H1 (cell line): ENCODE measurements around the gene ITGB1BP1. TPM values are rescaled to one million over a fixed set of nuclear protein-coding genes. Genes with fewer than 3 reads are reported as not detected.

ENCODE experiments used
- CTCF ChIA-PET: fragments of 300-600 bp; sonication (Branson Sonifier 250); formaldehyde crosslinking; loops from one replicate; lab custom pipeline; 2021; ENCODE audit not compliant: partially characterized antibody; lab: Charles Lee
- POLR2A ChIA-PET: fragments of 300-600 bp; sonication (Branson Sonifier 250); formaldehyde crosslinking; loops from one replicate; lab custom pipeline; 2021; ENCODE audit warnings: inconsistent platforms; ENCODE audit not compliant: partially characterized antibody; lab: Charles Lee
- DNase-seq, 2 experiments: peaks; one replicate each; pipeline versions ENCODE4 v3.0.0 to v3.0.0-alpha.2; 2010 to 2022; ENCODE audit warnings: low spot score in 2 of 2, low read depth in 1 of 2, mixed read lengths in 1 of 2
- FAIRE-seq: peaks from 2 replicates; lab custom pipeline; 2011; peaks lifted over from hg19 to GRCh38; lab: Jason Lieb, UNC
- H2AFZ ChIP-seq: 2 replicates; pipeline ENCODE4 v1.8.1; 2012; ENCODE audit warnings: low read length, inconsistent platforms
- H2AK5ac ChIP-seq: 2 replicates; pipeline ENCODE4 v1.6.1; 2013; ENCODE audit warnings: low read depth, low read length
- H2BK120ac ChIP-seq: replicated peaks from 2 replicates; pipeline ENCODE3; 2013; ENCODE audit warnings: low read depth, low read length, inconsistent platforms
- H2BK12ac ChIP-seq: 2 replicates; pipeline ENCODE4 v1.6.1; 2013; ENCODE audit warnings: low read depth, low read length
- H2BK15ac ChIP-seq: 2 replicates; pipeline ENCODE4 v1.6.1; 2013; ENCODE audit warnings: low read length
- H2BK20ac ChIP-seq: 2 replicates; pipeline ENCODE4 v1.6.1; 2013; ENCODE audit warnings: low read length
- H2BK5ac ChIP-seq: 2 replicates; pipeline ENCODE4 v1.6.1; 2013; ENCODE audit warnings: low read depth, low read length
- H3K14ac ChIP-seq: 2 replicates; pipeline ENCODE4 v1.6.1; 2013; ENCODE audit warnings: inconsistent platforms; ENCODE audit not compliant: insufficient read length
- H3K18ac ChIP-seq: 2 replicates; pipeline ENCODE4 v1.6.1; 2013; ENCODE audit warnings: low read length; ENCODE audit errors: extremely low read depth
- H3K23ac ChIP-seq: 2 replicates; pipeline ENCODE4 v1.6.1; 2013; ENCODE audit warnings: inconsistent platforms; ENCODE audit not compliant: insufficient read length
- H3K23me2 ChIP-seq: 2 replicates; pipeline ENCODE4 v1.6.1; 2013; ENCODE audit warnings: low read depth, low read length
- H3K27ac ChIP-seq: 2 replicates; pipeline ENCODE4 v1.6.1; 2011; ENCODE audit warnings: low read depth, low read length, inconsistent platforms
- H3K27me3 ChIP-seq, 4 experiments: replicated peaks in 1 of 4; 1 replicate in 1 of 4; 2 replicates in 3 of 4; pipeline versions ENCODE4 v1.6.1 to v1.8.1; 2011 to 2013; ENCODE audit warnings: low read length in 3 of 4, mild to moderate bottlenecking in 3 of 4, inconsistent platforms in 2 of 4, mixed read lengths in 2 of 4, moderate library complexity in 1 of 4; ENCODE audit not compliant: control insufficient read depth in 3 of 4, insufficient read depth in 3 of 4; ENCODE audit errors: extremely low read depth in 1 of 4
- H3K36me3 ChIP-seq, 4 experiments: 2 replicates each; pipeline versions ENCODE4 v1.6.1 to v1.8.1; 2011 to 2013; ENCODE audit warnings: mild to moderate bottlenecking in 4 of 4, low read length in 3 of 4, moderate library complexity in 2 of 4, control low read depth in 1 of 4, inconsistent platforms in 1 of 4; ENCODE audit not compliant: insufficient read depth in 4 of 4, control insufficient read depth in 2 of 4
- H3K4ac ChIP-seq: replicated peaks from 2 replicates; pipeline ENCODE3; 2013; ENCODE audit warnings: low read length, low read depth, mixed read lengths, inconsistent platforms; ENCODE audit not compliant: insufficient read length
- H3K4me1 ChIP-seq, 4 experiments: replicated peaks in 1 of 4; 1 replicate in 1 of 4; 2 replicates in 3 of 4; pipeline versions ENCODE4 v1.6.1 to v1.8.1; 2011 to 2013; ENCODE audit warnings: low read length in 3 of 4, inconsistent platforms in 2 of 4, mixed read lengths in 1 of 4; ENCODE audit not compliant: insufficient read depth in 4 of 4, control insufficient read depth in 3 of 4
- H3K4me2 ChIP-seq, 2 experiments: 2 replicates each; pipeline versions ENCODE4 v1.6.1 to v1.8.1; 2011 to 2013; ENCODE audit warnings: low read depth in 2 of 2, low read length in 2 of 2, control low read depth in 1 of 2, inconsistent platforms in 1 of 2, mild to moderate bottlenecking in 1 of 2; ENCODE audit not compliant: insufficient read depth in 1 of 2
- H3K4me3 ChIP-seq, 4 experiments: fragments of 200-600, 300-600 bp in 1 of 4; sonication (generic), shearing (Covaris generic), sonication (Bioruptor Twin) in 1 of 4; 2 replicates each; pipeline versions ENCODE4 v1.5.1 to v1.8.1; 2011 to 2016; ENCODE audit warnings: low read length in 4 of 4, low read depth in 3 of 4, control low read depth in 2 of 4, inconsistent platforms in 2 of 4, mild to moderate bottlenecking in 2 of 4, mixed read lengths in 1 of 4, moderate library complexity in 1 of 4; ENCODE audit not compliant: insufficient read depth in 2 of 4; ENCODE audit errors: extremely low read depth in 1 of 4
- H3K56ac ChIP-seq: replicated peaks from 2 replicates; pipeline ENCODE3; 2013; ENCODE audit warnings: low read depth, mild to moderate bottlenecking, mixed read lengths, low read length, inconsistent platforms; ENCODE audit not compliant: insufficient read length
- H3K79me1 ChIP-seq: 2 replicates; pipeline ENCODE4 v1.6.1; 2013; ENCODE audit warnings: low read depth, low read length, control low read depth
- H3K79me2 ChIP-seq, 2 experiments: 2 replicates each; pipeline versions ENCODE4 v1.6.1 to v1.8.1; 2012 to 2013; ENCODE audit warnings: low read length in 2 of 2, mild to moderate bottlenecking in 2 of 2, inconsistent platforms in 1 of 2; ENCODE audit not compliant: insufficient read depth in 2 of 2, control insufficient read depth in 1 of 2
- H3K9ac ChIP-seq, 4 experiments: replicated peaks in 1 of 4; 1 replicate in 1 of 4; 2 replicates in 3 of 4; pipeline versions ENCODE4 v1.6.1 to v1.8.1; 2011 to 2013; ENCODE audit warnings: low read depth in 3 of 4, low read length in 3 of 4, control low read depth in 2 of 4, mild to moderate bottlenecking in 2 of 4, moderate library complexity in 2 of 4, inconsistent platforms in 1 of 4; ENCODE audit errors: extremely low read depth in 1 of 4
- H3K9me3 ChIP-seq, 2 experiments: 2 replicates each; pipeline versions ENCODE4 v1.6.1 to v1.8.1; 2012 to 2013; ENCODE audit warnings: mild to moderate bottlenecking in 2 of 2, moderate library complexity in 2 of 2, control low read depth in 1 of 2, inconsistent platforms in 1 of 2, low read depth in 1 of 2, low read length in 1 of 2, mixed read lengths in 1 of 2; ENCODE audit not compliant: insufficient read depth in 2 of 2
- H4K20me1 ChIP-seq, 2 experiments: replicated peaks in 1 of 2; 2 replicates each; pipeline versions ENCODE3 to v1.8.1; 2011 to 2013; ENCODE audit warnings: inconsistent platforms in 2 of 2, low read length in 2 of 2, mild to moderate bottlenecking in 1 of 2; ENCODE audit not compliant: insufficient read depth in 2 of 2, control insufficient read depth in 1 of 2
- H4K5ac ChIP-seq: 2 replicates; pipeline ENCODE4 v1.6.1; 2013; ENCODE audit warnings: low read length, low read depth, mixed read lengths, inconsistent platforms; ENCODE audit not compliant: insufficient read length
- H4K8ac ChIP-seq: 2 replicates; pipeline ENCODE4 v1.8.0; 2013; ENCODE audit warnings: mild to moderate bottlenecking, moderate library complexity, low read length, inconsistent platforms; ENCODE audit not compliant: insufficient read depth; ENCODE audit errors: extremely low read depth
- H4K91ac ChIP-seq: replicated peaks from 2 replicates; pipeline ENCODE3; 2013; ENCODE audit warnings: low read length, mixed read lengths, inconsistent platforms; ENCODE audit not compliant: insufficient read length
- CBX8 ChIP-seq: fragments of 300-800, 300-1000 bp; sonication (generic); IDR thresholded peaks from 2 replicates; pipeline ENCODE4 v1.7.1; 2016; ENCODE audit warnings: low read depth, low read length, borderline replicate concordance
- KDM1A ChIP-seq: fragments of 200-600, 300-600 bp; sonication (generic); IDR thresholded peaks from 2 replicates; pipeline ENCODE4 v1.7.1; 2016; ENCODE audit warnings: mild to moderate bottlenecking, low read length, borderline replicate concordance
- RNF2 ChIP-seq: fragments of 200-900, 300-1000 bp; sonication (generic); IDR thresholded peaks from 2 replicates; pipeline ENCODE4 v1.7.1; 2016; ENCODE audit warnings: borderline replicate concordance, low read depth, mild to moderate bottlenecking, antibody characterized with exemption, low read length; ENCODE audit not compliant: poor library complexity, severe bottlenecking; ENCODE audit errors: missing control alignments
- YY1 ChIP-seq: IDR thresholded peaks from 2 replicates; pipeline ENCODE4 v1.6.1; 2011; ENCODE audit warnings: low read depth, mild to moderate bottlenecking, low read length
- WGBS, 2 experiments: shearing (Covaris generic) in 1 of 2; methylation state at CpG; one replicate each; pipeline versions ENCODE4 v1.1.6 to v1.1.7; 2013 to 2015; ENCODE audit warnings: low lambda C conversion rate in 2 of 2, mixed read lengths in 2 of 2, inconsistent platforms in 1 of 2, low coverage in 1 of 2, missing lambda C conversion rate in 1 of 2; ENCODE audit not compliant: insufficient replicate concordance in 2 of 2, insufficient coverage in 1 of 2, insufficient read length in 1 of 2; ENCODE audit errors: extremely low coverage in 1 of 2, missing lambda C conversion rate in 1 of 2; 5-methylcytosine and 5-hydroxymethylcytosine counted together
- polyA plus RNA-seq, 7 experiments: library from polyadenylated mRNA; depleted of rRNA in 3 of 7; stranded (reverse) in 5 of 7; unstranded in 2 of 7; fragments of >200 nt in 5 of 7; fragments of 200-250 nt in 2 of 7; gene quantifications; 1 replicate in 5 of 7; 2 replicates in 1 of 7; 4 replicates in 1 of 7; pipeline versions ENCODE4 v1.2.1 to v1.2.3, GENCODE V29; 2011 to 2013; ENCODE audit warnings: missing spikeins in 2 of 7, mixed read lengths in 2 of 7
- total RNA-seq: library from RNA; stranded (reverse); fragmentation: NEBNext Ultra II Directional; extraction: Animal tissue kit (Norgen Biotek cat#: 25700); gene quantifications from 2 replicates; pipeline ENCODE4 v1.2.1, GENCODE V29; 2021

Gene ITGB1BP1
- total and polyA plus RNA-seq, 2 of the 8 experiments (the other 6 are each of a cell fraction or from before 2014, with no cell fraction given), result 16.1 to 45.4 TPM

DNA sequence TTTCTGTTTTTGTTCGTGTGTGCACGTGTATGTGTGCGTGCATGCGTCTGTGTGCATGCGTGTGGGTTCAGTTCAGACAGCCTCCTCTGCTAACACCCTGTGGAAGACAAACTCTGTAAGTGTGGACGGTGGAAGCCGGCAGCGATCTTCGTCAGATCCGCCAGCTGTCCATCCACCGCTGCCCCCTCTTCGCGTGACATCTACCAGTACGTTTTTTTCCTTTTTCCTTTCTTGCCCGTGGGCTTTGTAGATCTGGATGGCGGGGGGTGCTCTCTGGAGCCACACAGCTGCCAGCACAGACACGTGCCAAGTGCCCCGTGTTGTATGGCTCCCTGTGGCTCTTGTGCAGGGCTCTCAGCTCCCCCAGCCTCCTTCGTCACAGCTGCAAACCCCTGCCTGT is 32.3 kb downstream of the ITGB1BP1 start:
- POLR2A ChIA-PET, result interaction anchor here (1.0 kb wide), 1 partner anchor 26 kb away, joined by 3 read pairs; no protein-coding TSS in a partner anchor

More for the DNA sequence above, 32.3 kb downstream of the ITGB1BP1 start:
- peaks cover 4% of the 10 kb centered on the region in 2 experiments for H4K20me1 ChIP-seq
- H3K4me3 ChIP-seq, result no peak overlapping the region
- no peaks in the 10 kb centered on the region for H3K27me3 ChIP-seq
- TF ChIP-seq CBX8 (no peak), YY1 (no peak), RNF2 (no peak), KDM1A (no peak)
- no peak overlapping the region for H3K4ac ChIP-seq
- H3K4me2 ChIP-seq, result no peak overlapping the region
- H3K36me3 ChIP-seq, result peaks cover 0 to 8% (median 2%) of the 10 kb centered on the region in 4 experiments; a peak in 5 of 8 replicates
- no peaks in the 10 kb centered on the region for H3K79me1 ChIP-seq
- no peak overlapping the region for H3K27ac ChIP-seq
- H3K14ac ChIP-seq, result no peak overlapping the region
- H3K79me2 ChIP-seq, result no peaks in the 10 kb centered on the region
- no peak overlapping the region for H2AFZ ChIP-seq
- no peak overlapping the region for H2AK5ac ChIP-seq
- H2BK20ac ChIP-seq, result 0 out of 2 replicates have a peak overlapping the region, but pooled peaks have one; percentile 34
- H3K9me3 ChIP-seq, result no peaks in the 10 kb centered on the region
- no peak overlapping the region for H4K5ac ChIP-seq
- H3K56ac ChIP-seq, result no peak overlapping the region
- H2BK15ac ChIP-seq, result no peak overlapping the region
- FAIRE-seq (no peak), DNase-seq (no peak)
- no peak overlapping the region for H2BK12ac ChIP-seq
- H3K9ac ChIP-seq, result no peak overlapping the region
- no peak overlapping the region for H3K23ac ChIP-seq
- 92% methylated on average over 19 of the region's 19 CpGs; no CpG with 5 or more reads in 1 of the 2 experiments for WGBS, 2 experiments
- H3K18ac ChIP-seq, result no peak overlapping the region
- H3K4me1 ChIP-seq, result peaks cover 4 to 7% (median 6%) of the 10 kb centered on the region in 4 experiments; a peak in 6 of 7 replicates
- H4K8ac ChIP-seq, result no peak overlapping the region
- no peak overlapping the region for H2BK5ac ChIP-seq
- H3K23me2 ChIP-seq, result no peaks in the 10 kb centered on the region
- CTCF ChIA-PET, result interaction anchor here (0.7 to 3.2 kb wide), 3 partner anchors 10 to 824 kb away, joined by 3 to 11 read pairs (median 5); no protein-coding TSS in a partner anchor
- H2BK120ac ChIP-seq, result no peak overlapping the region
- no peak overlapping the region for H4K91ac ChIP-seq
